Urinary bladder (tissue), 4 donors: Measurements from ENCODE around the gene SLC9B2. TPM values are rescaled to one million over a fixed set of nuclear protein-coding genes. Genes with fewer than 3 reads are reported as not detected.

Source experiments
- DNase-seq: peaks from one replicate; pipeline ENCODE4 v3.0.0-alpha.2; 2015; ENCODE audit errors: extremely low spot score
- H3K27ac ChIP-seq: one replicate; pipeline ENCODE4 v1.5.1; 2013; ENCODE audit warnings: low read depth, mild to moderate bottlenecking, moderate library complexity
- H3K36me3 ChIP-seq: one replicate; pipeline ENCODE4 v1.6.1; 2013; ENCODE audit warnings: mild to moderate bottlenecking, moderate library complexity; ENCODE audit not compliant: insufficient read depth
- H3K4me1 ChIP-seq: one replicate; pipeline ENCODE4 v1.6.1; 2013; ENCODE audit warnings: mild to moderate bottlenecking, moderate library complexity; ENCODE audit not compliant: insufficient read depth
- H3K4me3 ChIP-seq: one replicate; pipeline ENCODE4 v1.5.1; 2013; ENCODE audit warnings: low read depth, low read length
- WGBS: extraction: QIAGEN DNeasy Blood & Tissue Kit; methylation state at CpG from one replicate; pipeline ENCODE4 v1.1.7; 2013; 5-methylcytosine and 5-hydroxymethylcytosine counted together
- polyA plus RNA-seq: library from polyadenylated mRNA; stranded (reverse); fragments of 200-250 nt; gene quantifications from one replicate; pipeline ENCODE4 v1.2.3, GENCODE V29; 2013
- total RNA-seq: library from RNA; depleted of rRNA; stranded (reverse); fragments of >200 nt; gene quantifications from one replicate; pipeline ENCODE4 v1.2.3, GENCODE V29; 2014
- donor health status: healthy with polysubstance abuse.
- donor health status: healthy.

Gene SLC9B2
- total and polyA plus RNA-seq, 2 donors, result 14.9 to 22.8 TPM

GRCh38 chr4:103097112-103097511, 20.6 kb upstream of the SLC9B2 start:
- no peaks in the 10 kb centered on the region for H3K36me3 ChIP-seq
- no peak overlapping the region for H3K4me3 ChIP-seq
- DNase-seq, result no peak
- no peaks in the 10 kb centered on the region for H3K4me1 ChIP-seq
- WGBS, result 87% methylated on average over 2 of the region's 2 CpGs
- no peak overlapping the region for H3K27ac ChIP-seq

- Histone ChIP-seq H3K4me3 (no peak overlapping the region), H3K27ac (no peak overlapping the region), H3K36me3 (no peaks in the 10 kb centered on the region), H3K4me1 (no peaks in the 10 kb centered on the region)
- WGBS, result 81% methylated on average over 3 of the region's 3 CpGs
- no peak for DNase-seq
These were observed 18.5 kb upstream of the SLC9B2 start for GRCh38 chr4:103095080-103095479.

- no peak for DNase-seq
- Histone ChIP-seq H3K4me3 (no peak overlapping the region), H3K36me3 (peaks cover 2% of the 10 kb centered on the region), H3K4me1 (no peaks in the 10 kb centered on the region), H3K27ac (no peak overlapping the region)
These were observed 15.7 kb upstream of the SLC9B2 start for GRCh38 chr4:103092245-103092644.

GRCh38 chr4:103091601-103092223, 15.2 kb upstream of the SLC9B2 start:
- peak; percentile 10 for DNase-seq
- 61% methylated on average over 3 of the region's 3 CpGs for WGBS
- Histone ChIP-seq H3K4me3 (no peak overlapping the region), H3K36me3 (peaks cover 2% of the 10 kb centered on the region), H3K27ac (no peak overlapping the region), H3K4me1 (no peaks in the 10 kb centered on the region)

- Histone ChIP-seq H3K27ac (no peak overlapping the region), H3K4me1 (no peaks in the 10 kb centered on the region), H3K4me3 (no peak overlapping the region), H3K36me3 (peaks cover 2% of the 10 kb centered on the region)
- WGBS, result 88% methylated on average over 2 of the region's 2 CpGs
- DNase-seq, result no peak
These were observed 12.9 kb upstream of the SLC9B2 start for GRCh38 chr4:103089481-103089880.

- peaks cover 2% of the 10 kb centered on the region for H3K36me3 ChIP-seq
- no peaks in the 10 kb centered on the region for H3K4me1 ChIP-seq
- no peak for DNase-seq
- no peak overlapping the region for H3K4me3 ChIP-seq
- WGBS, result 82% methylated on average over 1 of the region's 1 CpG
- H3K27ac ChIP-seq, result no peak overlapping the region
These were observed 10.0 kb upstream of the SLC9B2 start for GRCh38 chr4:103086551-103086950.

- H3K27ac ChIP-seq, result no peak overlapping the region
- H3K4me1 ChIP-seq, result no peaks in the 10 kb centered on the region
- WGBS, result 92% methylated on average over 2 of the region's 2 CpGs
- no peak overlapping the region for H3K4me3 ChIP-seq
- no peak for DNase-seq
- peaks cover 5% of the 10 kb centered on the region for H3K36me3 ChIP-seq
These were observed 9.1 kb upstream of the SLC9B2 start for GRCh38 chr4:103085555-103086196.

- no peaks in the 10 kb centered on the region for H3K4me1 ChIP-seq
- no peak for DNase-seq
- H3K4me3 ChIP-seq, result no peak overlapping the region
- H3K36me3 ChIP-seq, result peaks cover 3% of the 10 kb centered on the region
- 97% methylated on average over 1 of the region's 1 CpG for WGBS
- no peak overlapping the region for H3K27ac ChIP-seq
These were observed 3.1 kb upstream of the SLC9B2 start for GRCh38 chr4:103079621-103080020.

GRCh38 chr4:103075894-103076746, 441 bp downstream of the SLC9B2 start:
- WGBS, result under 1% methylated on average over 82 of the region's 82 CpGs
- H3K4me1 ChIP-seq, result peaks cover 1% of the 10 kb centered on the region
- peak; percentile 6 for DNase-seq

GRCh38 chr4:103075435-103075893, 1.1 kb downstream of the SLC9B2 start:
- DNase-seq, result no peak
- H3K4me3 ChIP-seq, result peak overlapping the region; percentile 85
- no peak overlapping the region for H3K27ac ChIP-seq
- no peaks in the 10 kb centered on the region for H3K36me3 ChIP-seq
- peaks cover 1% of the 10 kb centered on the region for H3K4me1 ChIP-seq
- 19% methylated on average over 4 of the region's 4 CpGs for WGBS

More at GRCh38 chr4:103075894-103076746, 441 bp downstream of the SLC9B2 start:
- Histone ChIP-seq H3K27ac (peak overlapping the region; percentile 88), H3K36me3 (no peaks in the 10 kb centered on the region), H3K4me3 (peak overlapping the region; percentile 85)

- Histone ChIP-seq H3K4me1 (peaks cover 1% of the 10 kb centered on the region), H3K4me3 (no peak overlapping the region), H3K27ac (no peak overlapping the region), H3K36me3 (no peaks in the 10 kb centered on the region)
- 88% methylated on average over 9 of the region's 9 CpGs for WGBS
- no peak for DNase-seq
These were observed 1.7 kb downstream of the SLC9B2 start for GRCh38 chr4:103074744-103075434.

- no peak overlapping the region for H3K27ac ChIP-seq
- no peak for DNase-seq
- peaks cover 1% of the 10 kb centered on the region for H3K4me1 ChIP-seq
- WGBS, result 97% methylated on average over 2 of the region's 2 CpGs
- H3K36me3 ChIP-seq, result no peaks in the 10 kb centered on the region
- no peak overlapping the region for H3K4me3 ChIP-seq
These were observed 2.6 kb downstream of the SLC9B2 start for GRCh38 chr4:103073792-103074438.
